22Rv1 (cell line): ENCODE data around the gene KIAA0825.

Experiments
- CTCF ChIP-seq: fragments of 450-650 bp; IDR thresholded peaks from 2 replicates; pipeline ENCODE4 v1.5.1; 2017; ENCODE audit warnings: mild to moderate bottlenecking
- ZFX ChIP-seq: fragments of 450-650 bp; IDR thresholded peaks from 2 replicates; pipeline ENCODE4 v1.6.1; 2017; ENCODE audit warnings: antibody characterized with exemption, borderline replicate concordance

GRCh38 chr5:94209774-94210355 is 408.5 kb downstream of the KIAA0825 start:
- no peak for TF ChIP-seq CTCF
- no peak for TF ChIP-seq ZFX
